ENCODE results near the gene MT1E. TPM values are rescaled to one million over a fixed set of nuclear protein-coding genes. Genes with fewer than 3 reads are reported as not detected.

Gene MT1E
- total and polyA plus RNA-seq, 2 donors (not counting 1 experiment from before 2014, with no cell fraction given): 3.1 TPM; not detected in 1

DNA sequence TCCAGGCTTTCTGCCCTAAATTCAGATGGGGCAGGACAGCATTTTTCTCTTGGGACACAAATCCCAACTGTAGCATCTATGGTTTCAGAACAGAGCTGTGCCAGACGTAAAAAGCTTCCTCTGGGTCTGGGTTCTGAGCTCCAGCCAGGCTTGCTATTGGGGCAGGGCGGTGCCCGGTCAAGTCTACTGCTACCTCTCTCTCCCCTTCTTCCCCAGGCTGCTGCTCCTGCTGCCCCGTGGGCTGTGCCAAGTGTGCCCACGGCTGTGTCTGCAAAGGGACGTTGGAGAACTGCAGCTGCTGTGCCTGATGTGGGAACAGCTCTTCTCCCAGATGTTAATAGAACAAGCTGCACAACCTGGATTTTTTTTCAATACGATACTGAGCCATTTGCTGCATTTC is 8.0 kb downstream of the MT1E start:
- Mint-ChIP-seq H3K27ac (no peak overlapping the region), H3K4me1 (peaks cover 38% of the 10 kb centered on the region), H3K4me3 (no peak overlapping the region), H3K9me3 (ENCODE audit: insufficient read depth) (no peaks in the 10 kb centered on the region), H3K27me3 (peaks cover 67% of the 10 kb centered on the region)
- Histone ChIP-seq H3K27me3 (replicated peaks in 1 of 4; ENCODE audit: control extremely low read depth in 1 of 4, control insufficient read depth in 3 of 4, insufficient read depth in 4 of 4, low read length in 3 of 4) (peaks cover 0 to 72% (median 37%) of the 10 kb centered on the region in 4 experiments), H3K9me3 (ENCODE audit: control extremely low read depth in 1 of 3, control insufficient read depth in 2 of 3, insufficient read depth in 1 of 3, low read length in 2 of 3) (peaks cover 0 to 4% (median 0%) of the 10 kb centered on the region in 3 donors), H3K4me3 (ENCODE audit: control extremely low read depth in 1 of 5, extremely low read depth in 1 of 5, insufficient read depth in 1 of 5, low read depth in 2 of 5, low read length in 4 of 5) (no peak overlapping the region), H2AFZ (ENCODE audit: insufficient read depth, low read depth, low read length, poor library complexity, severe bottlenecking) (no peak overlapping the region), H3K9ac (ENCODE audit: low read length) (no peak overlapping the region), H3K36me3 (replicated peaks in 1 of 2; ENCODE audit: control extremely low read depth in 1 of 2, control insufficient read depth in 1 of 2, extremely low read depth in 1 of 2, insufficient read depth in 2 of 2, low read length in 1 of 2) (no peaks in the 10 kb centered on the region), H4K20me1 (ENCODE audit: control insufficient read depth, insufficient read depth, low read length, poor library complexity, severe bottlenecking) (no peaks in the 10 kb centered on the region), H3K79me2 (ENCODE audit: control insufficient read depth, insufficient read depth, low read length) (no peaks in the 10 kb centered on the region), H3K4me2 (replicated peaks; ENCODE audit: low read depth, low read length, poor library complexity, severe bottlenecking) (no peak overlapping the region), H3K4me1 (ENCODE audit: control insufficient read depth in 2 of 2, insufficient read depth in 2 of 2, low read length in 2 of 2) (peaks cover 39 to 46% of the 10 kb centered on the region in 2 donors), H3K27ac (ENCODE audit: low read length in 2 of 2) (no peak overlapping the region)
- intact Hi-C loops (cut with micrococcal nuclease): loop anchor here (10.0 kb wide), 1 partner anchor 51 kb away; the partner anchor contains the start of gene MT1X
- CTCF ChIA-PET: no interaction called here
- POLR2A ChIA-PET: no interaction called here
- DNase-seq (no peak), ATAC-seq (ENCODE audit: low read depth) (no peak)
- TF ChIP-seq EZH2 (IDR thresholded peaks at IDR 0.05; ENCODE audit: borderline replicate concordance, insufficient read depth, low read depth, low read length, poor library complexity, severe bottlenecking): no peak
- TF ChIP-seq, protein P1, sequence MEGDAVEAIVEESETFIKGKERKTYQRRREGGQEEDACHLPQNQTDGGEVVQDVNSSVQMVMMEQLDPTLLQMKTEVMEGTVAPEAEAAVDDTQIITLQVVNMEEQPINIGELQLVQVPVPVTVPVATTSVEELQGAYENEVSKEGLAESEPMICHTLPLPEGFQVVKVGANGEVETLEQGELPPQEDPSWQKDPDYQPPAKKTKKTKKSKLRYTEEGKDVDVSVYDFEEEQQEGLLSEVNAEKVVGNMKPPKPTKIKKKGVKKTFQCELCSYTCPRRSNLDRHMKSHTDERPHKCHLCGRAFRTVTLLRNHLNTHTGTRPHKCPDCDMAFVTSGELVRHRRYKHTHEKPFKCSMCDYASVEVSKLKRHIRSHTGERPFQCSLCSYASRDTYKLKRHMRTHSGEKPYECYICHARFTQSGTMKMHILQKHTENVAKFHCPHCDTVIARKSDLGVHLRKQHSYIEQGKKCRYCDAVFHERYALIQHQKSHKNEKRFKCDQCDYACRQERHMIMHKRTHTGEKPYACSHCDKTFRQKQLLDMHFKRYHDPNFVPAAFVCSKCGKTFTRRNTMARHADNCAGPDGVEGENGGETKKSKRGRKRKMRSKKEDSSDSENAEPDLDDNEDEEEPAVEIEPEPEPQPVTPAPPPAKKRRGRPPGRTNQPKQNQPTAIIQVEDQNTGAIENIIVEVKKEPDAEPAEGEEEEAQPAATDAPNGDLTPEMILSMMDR (IDR thresholded peaks at IDR 0.05): no peak
- WGBS (ENCODE audit: insufficient coverage): 47% methylated on average over 6 of the region's 7 CpGs

DNA sequence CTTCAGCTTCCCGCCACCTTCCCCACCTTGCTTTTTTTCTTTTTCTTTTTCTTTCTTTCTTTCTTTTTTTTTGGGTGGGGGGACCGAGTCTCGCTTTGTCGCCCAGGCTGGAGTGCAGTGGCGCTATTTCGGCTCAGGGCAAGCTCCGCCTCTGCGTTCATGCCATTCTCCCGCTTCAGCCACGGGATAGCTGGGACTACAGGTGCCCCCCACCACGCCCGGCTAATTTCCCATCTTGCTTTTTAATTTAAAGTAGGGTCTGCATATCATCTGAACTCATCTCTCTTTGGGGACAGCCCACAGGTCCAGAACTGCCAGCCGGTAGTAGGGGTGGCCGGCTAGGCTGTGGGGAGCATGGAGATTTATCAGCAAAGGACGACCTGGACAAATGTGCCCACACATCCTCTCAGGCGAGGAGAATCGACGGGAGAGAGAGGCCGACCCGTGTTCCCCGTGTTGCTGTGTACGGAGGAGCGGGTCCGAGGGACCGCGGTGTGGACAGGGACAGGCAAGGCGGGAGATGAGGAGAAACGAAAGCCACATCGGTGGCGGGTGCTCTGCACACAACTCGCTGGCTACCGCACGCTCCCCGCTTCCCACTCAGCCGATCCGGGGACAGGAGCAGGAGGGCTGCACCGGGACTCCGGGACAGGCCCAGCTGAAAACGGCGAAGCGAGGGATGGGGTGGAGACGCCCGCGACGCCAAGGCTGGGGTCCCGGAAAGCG is 9.3 kb downstream of the MT1E start:
- whole genome bisulfite sequencing (ENCODE audit: insufficient coverage): 6% methylated on average over 43 of the region's 47 CpGs
- H3K36me3 ChIP-seq (replicated peaks in 1 of 2; ENCODE audit: control extremely low read depth in 1 of 2, control insufficient read depth in 1 of 2, extremely low read depth in 1 of 2, insufficient read depth in 2 of 2, low read length in 1 of 2): no peaks in the 10 kb centered on the region
- H3K4me1 ChIP-seq (ENCODE audit: control insufficient read depth in 2 of 2, insufficient read depth in 2 of 2, low read length in 2 of 2): peaks cover 35 to 47% of the 10 kb centered on the region in 2 donors
- no peaks in the 10 kb centered on the region for H3K79me2 ChIP-seq (ENCODE audit: control insufficient read depth, insufficient read depth, low read length)
- peak overlapping the region; percentile 33 for H3K4me2 ChIP-seq (replicated peaks; ENCODE audit: low read depth, low read length, poor library complexity, severe bottlenecking)
- peaks cover 0 to 85% (median 46%) of the 10 kb centered on the region in 4 experiments for H3K27me3 ChIP-seq (replicated peaks in 1 of 4; ENCODE audit: control extremely low read depth in 1 of 4, control insufficient read depth in 3 of 4, insufficient read depth in 4 of 4, low read length in 3 of 4)
- peaks cover 35% of the 10 kb centered on the region for H3K4me1 Mint-ChIP-seq
- CTCF ChIA-PET: no interaction called here
- DNase-seq (no peak), ATAC-seq (ENCODE audit: low read depth) (no peak)
- H3K27ac Mint-ChIP-seq: no peak overlapping the region
- peaks cover 80% of the 10 kb centered on the region for H3K27me3 Mint-ChIP-seq
- intact Hi-C loops (cut with micrococcal nuclease): loop anchor here (10.0 kb wide), 1 partner anchor 50 kb away; the partner anchor contains the start of gene MT1X
- H3K9me3 ChIP-seq (ENCODE audit: control extremely low read depth in 1 of 3, control insufficient read depth in 2 of 3, insufficient read depth in 1 of 3, low read length in 2 of 3): peaks cover 0 to 4% (median 0%) of the 10 kb centered on the region in 3 donors
- H3K4me3 ChIP-seq (ENCODE audit: control extremely low read depth in 1 of 5, extremely low read depth in 1 of 5, insufficient read depth in 1 of 5, low read depth in 2 of 5, low read length in 4 of 5): no peak overlapping the region
- POLR2A ChIA-PET: no interaction called here
- no peak overlapping the region for H3K9ac ChIP-seq (ENCODE audit: low read length)
- TF ChIP-seq, protein P1 (IDR thresholded peaks at IDR 0.05): no peak
- TF ChIP-seq EZH2 (IDR thresholded peaks at IDR 0.05; ENCODE audit: borderline replicate concordance, insufficient read depth, low read depth, low read length, poor library complexity, severe bottlenecking): no peak
- no peak overlapping the region for H2AFZ ChIP-seq (ENCODE audit: insufficient read depth, low read depth, low read length, poor library complexity, severe bottlenecking)
- peak overlapping the region; percentile 63 for H3K4me3 Mint-ChIP-seq
- no peaks in the 10 kb centered on the region for H4K20me1 ChIP-seq (ENCODE audit: control insufficient read depth, insufficient read depth, low read length, poor library complexity, severe bottlenecking)
- H3K9me3 Mint-ChIP-seq (ENCODE audit: insufficient read depth): no peaks in the 10 kb centered on the region
- no peak overlapping the region for H3K27ac ChIP-seq (ENCODE audit: low read length in 2 of 2)
